Thyroid gland (tissue), 4 donors: ENCODE measurements around the gene GARIN1A. TPM values are rescaled to one million over a fixed set of nuclear protein-coding genes. Genes with fewer than 3 reads are reported as not detected.

ENCODE experiments used
- DNase-seq, 2 donors: peaks; one replicate each; pipeline ENCODE4 v3.0.0-alpha.2; 2019
- H3K27ac ChIP-seq, 3 donors: fragments of 200-600 bp; sonication (generic); 1 replicate in 2 of 3; 2 replicates in 1 of 3; pipeline ENCODE4 v1.5.1; 2016 to 2019; ENCODE audit warnings: mild to moderate bottlenecking in 1 of 3, moderate library complexity in 1 of 3
- H3K27me3 ChIP-seq: fragments of 200-600 bp; sonication (generic); one replicate; pipeline ENCODE4 v1.5.1; 2019
- H3K36me3 ChIP-seq, 2 donors: fragments of 200-600 bp; sonication (generic); one replicate each; pipeline ENCODE4 v1.5.1; 2016 to 2019
- H3K4me1 ChIP-seq, 2 donors: fragments of 200-600 bp; sonication (generic); one replicate each; pipeline ENCODE4 v1.5.1; 2017 to 2019
- H3K4me3 ChIP-seq, 3 donors: fragments of 200-600 bp; sonication (generic); replicated peaks in 1 of 3; 1 replicate in 2 of 3; 2 replicates in 1 of 3; pipeline ENCODE4 v1.5.1; 2016; ENCODE audit warnings: mild to moderate bottlenecking in 1 of 3
- H3K9me3 ChIP-seq: fragments of 200-600 bp; sonication (generic); one replicate; pipeline ENCODE4 v1.5.1; 2017
- POLR2A ChIP-seq, 2 donors: fragments of 450-650 bp; IDR thresholded peaks; one replicate each; pipeline ENCODE4 v1.6.1; 2017; ENCODE audit warnings: antibody characterized with exemption in 2 of 2, mild to moderate bottlenecking in 2 of 2, moderate library complexity in 1 of 2
- WGBS, 2 donors: methylation state at CpG; one replicate each; pipeline ENCODE4 v1.1.5; 2017; 5-methylcytosine and 5-hydroxymethylcytosine counted together
- intact Hi-C: fragments of 100-400 bp; cut with DNase I; formaldehyde crosslinking; loops from one replicate; pipeline ENCODE4 v1.15.1; 2023
- total RNA-seq, 4 donors: library from RNA; depleted of rRNA; stranded (reverse); fragments of >200 nt; gene quantifications; one replicate each; pipeline ENCODE4 v1.2.3, GENCODE V29; 2016
- TF ChIP-seq, protein P1 (sequence below), 6 experiments: fragments of 200-600 bp in 3 of 6; fragments of 450-650 bp in 3 of 6; sonication (generic) in 3 of 6; IDR thresholded peaks; one replicate each; pipeline ENCODE4 v1.5.1; 2016 to 2019; ENCODE audit warnings: antibody characterized with exemption in 6 of 6, mild to moderate bottlenecking in 2 of 6, inconsistent platforms in 1 of 6, moderate library complexity in 1 of 6

The GARIN1A gene
- total RNA-seq, 4 donors from 2014 or later: 1.0 to 1.9 (median 1.6) TPM

DNA sequence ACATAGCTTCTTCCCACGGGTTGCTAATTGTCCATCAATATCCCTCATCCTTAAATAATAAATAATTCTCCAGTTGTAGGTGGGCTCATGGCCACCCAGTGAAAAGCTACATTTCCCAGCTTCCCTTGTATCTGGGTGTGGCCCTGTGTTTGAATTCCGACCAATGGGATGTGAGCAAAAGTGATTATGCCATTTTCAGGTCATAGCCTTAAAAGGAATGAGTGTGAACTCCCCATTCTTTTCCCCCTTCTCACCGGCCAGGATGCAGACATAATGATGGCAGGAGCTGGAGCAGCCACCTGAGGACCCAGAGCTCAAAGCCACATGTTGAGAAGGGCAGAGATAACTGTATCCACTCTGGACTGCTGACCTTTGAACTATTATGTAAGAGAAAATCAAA, 36.7 kb downstream of the GARIN1A start:
- intact Hi-C loops: no loop called here
- no peaks in the 10 kb centered on the region for H3K4me1 ChIP-seq
- no peaks in the 10 kb centered on the region for H3K36me3 ChIP-seq
- no peak overlapping the region for H3K27ac ChIP-seq
- DNase-seq: no peak
- 78 to 84% methylated on average over 3 of the region's 3 CpGs for WGBS, 2 donors
- no peak overlapping the region for H3K4me3 ChIP-seq
- H3K27me3 ChIP-seq: no peaks in the 10 kb centered on the region
- H3K9me3 ChIP-seq: no peaks in the 10 kb centered on the region
- TF ChIP-seq, protein P1, sequence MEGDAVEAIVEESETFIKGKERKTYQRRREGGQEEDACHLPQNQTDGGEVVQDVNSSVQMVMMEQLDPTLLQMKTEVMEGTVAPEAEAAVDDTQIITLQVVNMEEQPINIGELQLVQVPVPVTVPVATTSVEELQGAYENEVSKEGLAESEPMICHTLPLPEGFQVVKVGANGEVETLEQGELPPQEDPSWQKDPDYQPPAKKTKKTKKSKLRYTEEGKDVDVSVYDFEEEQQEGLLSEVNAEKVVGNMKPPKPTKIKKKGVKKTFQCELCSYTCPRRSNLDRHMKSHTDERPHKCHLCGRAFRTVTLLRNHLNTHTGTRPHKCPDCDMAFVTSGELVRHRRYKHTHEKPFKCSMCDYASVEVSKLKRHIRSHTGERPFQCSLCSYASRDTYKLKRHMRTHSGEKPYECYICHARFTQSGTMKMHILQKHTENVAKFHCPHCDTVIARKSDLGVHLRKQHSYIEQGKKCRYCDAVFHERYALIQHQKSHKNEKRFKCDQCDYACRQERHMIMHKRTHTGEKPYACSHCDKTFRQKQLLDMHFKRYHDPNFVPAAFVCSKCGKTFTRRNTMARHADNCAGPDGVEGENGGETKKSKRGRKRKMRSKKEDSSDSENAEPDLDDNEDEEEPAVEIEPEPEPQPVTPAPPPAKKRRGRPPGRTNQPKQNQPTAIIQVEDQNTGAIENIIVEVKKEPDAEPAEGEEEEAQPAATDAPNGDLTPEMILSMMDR (IDR thresholded peaks at IDR 0.05): no peak
- TF ChIP-seq POLR2A (IDR thresholded peaks at IDR 0.05): no peak

DNA sequence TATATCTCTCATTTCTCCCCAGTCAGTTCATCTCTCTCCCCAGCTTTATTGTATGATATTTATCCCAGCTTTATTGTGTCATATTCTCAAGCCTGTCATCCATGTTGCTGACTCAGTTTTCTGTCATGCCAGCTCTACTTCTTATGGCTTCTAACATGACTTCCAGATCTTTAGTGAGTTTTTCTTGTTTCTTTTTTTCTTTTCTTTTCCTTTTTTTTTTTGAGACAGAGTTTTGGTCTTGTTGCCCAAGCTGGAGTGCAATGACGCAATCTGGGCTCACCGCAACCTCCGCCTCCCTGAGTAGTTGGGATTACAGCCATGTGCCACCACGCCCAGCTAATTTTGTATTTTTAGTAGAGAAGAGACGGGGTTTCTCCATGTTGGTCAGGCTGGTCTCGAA, 38.4 kb downstream of the GARIN1A start:
- no peaks in the 10 kb centered on the region for H3K36me3 ChIP-seq
- intact Hi-C loops: no loop called here
- 88 to 95% methylated on average over 6 of the region's 6 CpGs for WGBS, 2 donors

DNA sequence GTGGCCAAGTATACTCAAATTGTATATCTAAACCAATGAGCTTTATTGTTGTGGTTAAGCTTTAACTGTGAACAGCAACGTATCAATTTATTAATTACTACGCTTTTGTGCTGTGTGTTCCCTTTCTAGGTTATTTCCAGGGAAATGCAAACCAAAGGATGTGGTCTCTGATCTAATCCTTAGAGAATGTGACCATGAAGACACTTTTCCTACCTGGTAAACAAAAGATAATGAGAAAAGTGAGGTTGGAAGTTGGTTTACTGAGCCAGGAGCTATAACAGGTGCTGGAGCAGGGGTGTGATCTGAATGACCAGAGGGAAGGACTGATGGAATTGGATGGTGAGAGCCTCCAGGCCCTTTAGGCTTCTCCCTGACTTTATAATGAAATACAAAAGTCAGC, 41.7 kb downstream of the GARIN1A start:
- no peak for DNase-seq
- intact Hi-C loops: no loop called here
- Histone ChIP-seq H3K36me3 (no peaks in the 10 kb centered on the region), H3K4me1 (no peaks in the 10 kb centered on the region), H3K27me3 (no peaks in the 10 kb centered on the region), H3K4me3 (no peak overlapping the region), H3K9me3 (no peaks in the 10 kb centered on the region), H3K27ac (no peak overlapping the region)
- TF ChIP-seq POLR2A (IDR thresholded peaks at IDR 0.05): no peak
- TF ChIP-seq, protein P1 (IDR thresholded peaks at IDR 0.05): no peak
- WGBS, 2 donors: 91 to 96% methylated on average over 2 of the region's 2 CpGs

More for the DNA sequence above, 38.4 kb downstream of the GARIN1A start:
- Histone ChIP-seq H3K9me3 (no peaks in the 10 kb centered on the region), H3K4me1 (no peaks in the 10 kb centered on the region), H3K27me3 (no peaks in the 10 kb centered on the region), H3K27ac (no peak overlapping the region), H3K4me3 (no peak overlapping the region)
- TF ChIP-seq POLR2A (IDR thresholded peaks at IDR 0.05): no peak
- TF ChIP-seq, protein P1 (IDR thresholded peaks at IDR 0.05): no peak
- DNase-seq: no peak

DNA sequence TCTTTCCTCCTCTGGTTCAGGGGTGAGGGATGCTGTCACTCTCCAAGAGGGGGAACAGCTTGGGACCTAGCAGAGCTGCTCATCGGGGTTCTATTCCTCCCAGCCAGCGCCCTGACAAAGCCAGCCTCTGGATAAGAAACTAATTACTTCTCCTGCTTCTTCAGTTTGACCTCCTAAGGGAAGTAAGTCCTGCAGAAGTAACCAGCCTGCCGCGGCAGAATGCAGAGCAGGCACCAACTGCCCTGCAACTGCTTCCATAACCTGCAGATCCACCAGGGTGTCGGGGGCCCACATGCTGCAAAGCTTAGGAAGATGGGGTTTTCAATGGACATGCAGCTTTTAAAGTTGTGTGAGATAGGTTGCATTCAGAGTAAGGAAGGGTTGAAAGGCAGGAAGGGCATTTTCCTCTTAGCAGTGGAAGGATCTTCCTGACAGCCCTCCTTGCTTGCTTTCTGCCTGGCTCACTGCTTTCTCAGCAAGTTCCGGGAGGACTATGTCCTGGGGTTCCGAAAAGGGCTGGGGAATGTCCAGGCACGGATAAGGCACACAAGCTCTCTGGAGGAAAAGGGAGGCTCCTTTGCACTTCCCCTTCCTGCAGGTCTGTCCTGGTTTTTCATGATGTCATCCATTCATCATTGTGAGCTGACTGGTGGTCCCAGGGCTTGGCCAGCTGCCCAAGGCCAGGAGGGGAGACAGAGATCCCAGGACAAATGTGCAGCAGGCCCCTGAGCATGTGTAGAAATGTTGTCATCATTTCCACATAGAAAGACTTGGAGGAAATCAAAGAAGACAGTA, 42.8 kb downstream of the GARIN1A start:
- H3K9me3 ChIP-seq: no peaks in the 10 kb centered on the region
- intact Hi-C loops: no loop called here
- H3K27me3 ChIP-seq: no peaks in the 10 kb centered on the region
- H3K27ac ChIP-seq: no peak overlapping the region
- TF ChIP-seq, protein P1 (IDR thresholded peaks at IDR 0.05): no peak
- no peak for TF ChIP-seq POLR2A (IDR thresholded peaks at IDR 0.05)
- no peak overlapping the region for H3K4me3 ChIP-seq
- no peaks in the 10 kb centered on the region for H3K4me1 ChIP-seq
- WGBS, 2 donors: 65 to 74% methylated on average over 8 of the region's 8 CpGs
- DNase-seq: no peak
- no peaks in the 10 kb centered on the region for H3K36me3 ChIP-seq

DNA sequence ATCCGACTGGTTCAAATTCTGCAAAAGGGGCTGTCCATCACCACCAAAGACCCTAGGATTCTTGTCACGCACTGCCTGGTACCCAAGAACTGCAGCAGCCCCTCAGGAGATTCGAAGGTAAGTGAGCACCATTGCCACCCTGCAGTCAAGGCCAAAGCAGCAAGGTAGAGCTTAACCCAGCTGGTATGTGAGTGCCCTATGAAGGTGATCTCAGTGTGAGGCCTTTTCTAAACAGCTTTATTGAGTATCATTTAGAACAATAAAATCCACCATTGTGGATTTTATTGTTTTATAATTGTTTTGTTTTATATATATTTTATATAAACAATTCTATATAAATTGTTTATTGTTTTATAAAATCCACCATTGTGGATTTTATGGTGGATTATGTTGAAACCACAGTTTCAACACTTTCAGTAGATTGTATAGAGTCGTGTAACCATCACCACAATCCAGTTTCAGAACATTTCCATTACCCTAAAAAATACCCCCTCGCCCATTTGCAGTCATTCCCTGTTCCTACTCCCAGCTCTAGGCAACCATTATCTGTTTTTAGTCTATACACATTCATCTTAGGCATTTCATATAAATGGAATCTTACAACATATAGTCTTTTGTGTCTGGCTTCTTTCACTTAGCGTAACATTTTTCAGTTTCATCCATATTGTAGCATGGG, 47.0 kb downstream of the GARIN1A start:
- WGBS, 2 donors: 95 to 96% methylated on average over 6 of the region's 6 CpGs
- no peaks in the 10 kb centered on the region for H3K36me3 ChIP-seq
- H3K4me1 ChIP-seq: no peaks in the 10 kb centered on the region

More for the DNA sequence above, 47.0 kb downstream of the GARIN1A start:
- DNase-seq: no peak
- intact Hi-C loops: no loop called here
- H3K27me3 ChIP-seq: no peaks in the 10 kb centered on the region
- H3K9me3 ChIP-seq: no peaks in the 10 kb centered on the region
- no peak overlapping the region for H3K4me3 ChIP-seq
- no peak overlapping the region for H3K27ac ChIP-seq
- no peak for TF ChIP-seq POLR2A (IDR thresholded peaks at IDR 0.05)
- TF ChIP-seq, protein P1 (IDR thresholded peaks at IDR 0.05): no peak
